GM23338 (cell line): ENCODE results near the gene C5orf24. TPM values are rescaled to one million over a fixed set of nuclear protein-coding genes. Genes with fewer than 3 reads are reported as not detected.

ENCODE experiments used
- ATAC-seq: fragments of 200-7000 bp; cut with Tn5 transposase; 3 replicates; pipeline ENCODE4 v1.9.1; 2020
- DNase-seq: peaks from one replicate; pipeline ENCODE4 v3.0.0-alpha.2; 2015; ENCODE audit warnings: low spot score
- H2AFZ ChIP-seq: fragments of 200-600 bp; sonication (generic); 2 replicates; pipeline ENCODE4 v1.8.0; 2016; ENCODE audit warnings: antibody characterized with exemption, mild to moderate bottlenecking, moderate library complexity
- H3F3A ChIP-seq: fragments of 200-600 bp; sonication (generic); replicated peaks from 2 replicates; pipeline ENCODE4 v1.8.0; 2017; ENCODE audit warnings: antibody characterized with exemption, mixed run types, low read depth
- H3K27ac ChIP-seq: fragments of 200-600 bp; sonication (generic); 2 replicates; pipeline ENCODE4 v1.6.1; 2016; ENCODE audit warnings: low read depth
- H3K27me3 ChIP-seq: fragments of 200-600 bp; sonication (generic); 2 replicates; pipeline ENCODE4 v1.8.0; 2016; ENCODE audit warnings: mild to moderate bottlenecking, mixed run types, moderate library complexity; ENCODE audit not compliant: insufficient read depth
- H3K36me3 ChIP-seq: fragments of 200-600 bp; sonication (generic); 2 replicates; pipeline ENCODE4 v1.8.0; 2016; ENCODE audit warnings: mild to moderate bottlenecking; ENCODE audit not compliant: insufficient read depth
- H3K4me1 ChIP-seq: fragments of 200-600 bp; sonication (generic); 2 replicates; pipeline ENCODE4 v1.8.0; 2016; ENCODE audit warnings: mild to moderate bottlenecking, moderate library complexity; ENCODE audit not compliant: insufficient read depth
- H3K4me2 ChIP-seq: fragments of 200-600 bp; sonication (generic); 2 replicates; pipeline ENCODE4 v1.7.1; 2017; ENCODE audit warnings: mixed run types
- H3K4me3 ChIP-seq: fragments of 200-600 bp; sonication (generic); 2 replicates; pipeline ENCODE4 v1.6.1; 2016; ENCODE audit warnings: mixed run types
- H3K79me2 ChIP-seq: fragments of 200-600 bp; sonication (generic); replicated peaks from 2 replicates; pipeline ENCODE4 v1.8.0; 2017; ENCODE audit warnings: mild to moderate bottlenecking; ENCODE audit not compliant: insufficient read depth
- H3K9me2 ChIP-seq: fragments of 200-600 bp; sonication (generic); 2 replicates; pipeline ENCODE4 v1.8.0; 2017; ENCODE audit not compliant: insufficient read depth
- H4K20me1 ChIP-seq: fragments of 200-600 bp; sonication (generic); replicated peaks from 2 replicates; pipeline ENCODE4 v1.8.0; 2017; ENCODE audit warnings: mild to moderate bottlenecking; ENCODE audit not compliant: insufficient read depth
- H3K27ac Mint-ChIP-seq: 2 replicates; pipeline ENCODE4 v1.8.0; 2020; ENCODE audit warnings: inconsistent platforms, mild to moderate bottlenecking, moderate library complexity, mixed read lengths
- H3K27me3 Mint-ChIP-seq: 3 replicates; pipeline ENCODE4 v1.8.0; 2022; ENCODE audit warnings: low read depth, mild to moderate bottlenecking, moderate library complexity, mixed read lengths, inconsistent platforms; ENCODE audit not compliant: insufficient read depth, poor library complexity
- H3K36me3 Mint-ChIP-seq: 3 replicates; pipeline ENCODE4 v1.8.0; 2021; ENCODE audit warnings: low read depth, mild to moderate bottlenecking, inconsistent platforms, moderate library complexity, mixed read lengths
- H3K4me1 Mint-ChIP-seq: 3 replicates; pipeline ENCODE4 v1.8.0; 2020; ENCODE audit warnings: mild to moderate bottlenecking, inconsistent platforms, mixed read lengths
- H3K4me3 Mint-ChIP-seq: 3 replicates; pipeline ENCODE4 v1.8.0; 2021; ENCODE audit warnings: moderate library complexity, mild to moderate bottlenecking, inconsistent platforms, mixed read lengths
- H3K9me3 Mint-ChIP-seq: 3 replicates; pipeline ENCODE4 v1.8.0; 2020; ENCODE audit warnings: moderate library complexity, mild to moderate bottlenecking, inconsistent platforms, mixed read lengths
- CREB1 ChIP-seq: fragments of 250-450 bp; sonication (Bioruptor Pico); IDR thresholded peaks from 2 replicates; pipeline ENCODE4 v1.5.0; 2020; ENCODE audit warnings: low read depth, mild to moderate bottlenecking, moderate library complexity
- CTCF ChIP-seq, 2 experiments: fragments of 200-600 bp in 1 of 2; sonication (generic) in 1 of 2; conservative IDR thresholded peaks; 2 replicates each; pipeline versions ENCODE4 v1.5.1 to v1.6.1; 2016 to 2017; ENCODE audit warnings: antibody characterized with exemption in 2 of 2, low read depth in 2 of 2, mild to moderate bottlenecking in 2 of 2, moderate library complexity in 1 of 2
- ETS1 ChIP-seq: IDR thresholded peaks from 2 replicates; pipeline ENCODE4 v1.6.1; 2016; ENCODE audit warnings: antibody characterized with exemption
- EZH2 ChIP-seq: fragments of 200-600 bp; sonication (generic); IDR thresholded peaks from one replicate; pipeline ENCODE4 v1.8.0; 2017; ENCODE audit warnings: antibody characterized with exemption, mild to moderate bottlenecking, low read depth; ENCODE audit not compliant: unreplicated experiment
- EZH2phosphoT487 ChIP-seq: fragments of 200-600 bp; sonication (generic); IDR thresholded peaks from one replicate; pipeline ENCODE4 v1.8.1; 2018; ENCODE audit warnings: antibody characterized with exemption; ENCODE audit not compliant: unreplicated experiment
- JUNB ChIP-seq: IDR thresholded peaks from one replicate; pipeline ENCODE4 v1.6.1; 2016; ENCODE audit warnings: antibody characterized with exemption; ENCODE audit not compliant: unreplicated experiment
- NANOG ChIP-seq: IDR thresholded peaks from 2 replicates; pipeline ENCODE4 v1.6.1; 2016; ENCODE audit warnings: antibody characterized with exemption, borderline replicate concordance
- POLR2AphosphoS5 ChIP-seq: IDR thresholded peaks from 2 replicates; pipeline ENCODE4 v1.6.1; 2016; ENCODE audit warnings: antibody characterized with exemption, low read depth
- REST ChIP-seq: IDR thresholded peaks from one replicate; pipeline ENCODE4 v1.6.1; 2018; ENCODE audit warnings: antibody characterized with exemption; ENCODE audit not compliant: unreplicated experiment
- STAT1 ChIP-seq: IDR thresholded peaks from one replicate; pipeline ENCODE4 v1.6.1; 2016; ENCODE audit warnings: antibody characterized with exemption; ENCODE audit not compliant: unreplicated experiment
- ZNF114 ChIP-seq: fragments of 250-450 bp; sonication (Bioruptor Pico); IDR thresholded peaks from 2 replicates; pipeline ENCODE4 v1.5.0; 2020; ENCODE audit warnings: mild to moderate bottlenecking, moderate library complexity
- ZNF331 ChIP-seq: fragments of 250-450 bp; sonication (Bioruptor Pico); IDR thresholded peaks from 2 replicates; pipeline ENCODE4 v1.5.0; 2020; ENCODE audit warnings: low read depth, mild to moderate bottlenecking, moderate library complexity
- ZNF462 ChIP-seq: fragments of 250-450 bp; sonication (Bioruptor Pico); IDR thresholded peaks from 2 replicates; pipeline ENCODE4 v1.5.0; 2020; ENCODE audit warnings: mild to moderate bottlenecking, moderate library complexity
- polyA plus RNA-seq: library from polyadenylated mRNA; unstranded; fragments of >200 nt; fragmentation: Nextera tagmentation; extraction: Ambion mirVana; gene quantifications from 2 replicates; pipeline ENCODE4 v1.2.1, GENCODE V29; 2016
- total RNA-seq: library from RNA; depleted of rRNA; stranded (reverse); fragments of >200 nt; shearing (Covaris generic); gene quantifications from 2 replicates; pipeline ENCODE4 v1.2.3, GENCODE V29; 2014

C5orf24 gene
- total and polyA plus RNA-seq, 2 experiments from 2014 or later: 14.6 to 21.1 TPM

- no peak overlapping the region for H3K4me3 ChIP-seq
- no peaks in the 10 kb centered on the region; the same call in 2 of the 3 replicates for H3K9me3 Mint-ChIP-seq
Measured at GRCh38 chr5:134835623-134836022, 10.1 kb upstream of the C5orf24 start.

More at GRCh38 chr5:134835623-134836022, 10.1 kb upstream of the C5orf24 start:
- Mint-ChIP-seq H3K36me3 (peaks cover 63% of the 10 kb centered on the region), H3K4me1 (no peaks in the 10 kb centered on the region), H3K27me3 (no peaks in the 10 kb centered on the region), H3K27ac (no peak overlapping the region), H3K4me3 (no peak overlapping the region)
- ATAC-seq (no peak), DNase-seq (no peak)
- no peaks in the 10 kb centered on the region for H3K79me2 ChIP-seq
- no peaks in the 10 kb centered on the region; the same call in 1 of the 2 replicates for H4K20me1 ChIP-seq
- no peaks in the 10 kb centered on the region for H3K27me3 ChIP-seq
- no peak overlapping the region for H3K4me2 ChIP-seq
- H3K36me3 ChIP-seq: peaks cover 20% of the 10 kb centered on the region
- H3F3A ChIP-seq: 0 out of 2 replicates have a peak, but pooled peaks cover 3% of the 10 kb centered on the region
- no peaks in the 10 kb centered on the region for H3K4me1 ChIP-seq
- H2AFZ ChIP-seq: no peak overlapping the region
- H3K27ac ChIP-seq: no peak overlapping the region
- TF ChIP-seq CREB1 (no peak), STAT1 (no peak), EZH2 (no peak), JUNB (no peak), ZNF114 (CRISPR knock-in tag) (no peak), NANOG (no peak), POLR2AphosphoS5 (no peak), ZNF462 (CRISPR knock-in tag) (no peak), ZNF331 (CRISPR knock-in tag) (no peak), REST (no peak), EZH2phosphoT487 (no peak), ETS1 (no peak), CTCF (conservative IDR thresholded peaks at IDR 0.05; ENCODE audit: low read depth in 2 of 2) (no peak)
- no peaks in the 10 kb centered on the region for H3K9me2 ChIP-seq
